ENCODE results near the gene AP3B1. TPM values are rescaled to one million over a fixed set of nuclear protein-coding genes. Genes with fewer than 3 reads are reported as not detected.

Gene AP3B1
- 29.9 to 37.7 TPM (median 35.2 TPM) in 5 replicates for total RNA-seq (2022; extraction: Qiagen RNA extraction; ENCODE audit: low read depth)

GRCh38 chr5:78294248-78295034, at the start of gene AP3B1:
Gene AP3B1, minus strand, starts transcription at chr5:78294698. Its CDS starts 119 bp downstream, at chr5:78294579.

Other genes starting within 250 kb of the AP3B1 start
- 21.4 to 32.3 TPM (median 29.7 TPM) in 5 replicates for gene SCAMP1, start 65.9 kb upstream of the AP3B1 start, total RNA-seq (2022; extraction: Qiagen RNA extraction; ENCODE audit: low read depth)

Data from A549 treated with DMSO at 1 μM for 4 hours (cell line).